RPMI7951 (cell line): ENCODE measurements around the gene UBE3A. TPM values are rescaled to one million over a fixed set of nuclear protein-coding genes. Genes with fewer than 3 reads are reported as not detected.
"Not testable (repeated sequence)": the region's sequence is repeated elsewhere in the genome, so short reads cannot be mapped to it uniquely, and the experiment has no call there.

ENCODE experiments used
- DNase-seq: peaks from one replicate; pipeline ENCODE4 v3.0.0-alpha.2; 2012; ENCODE audit warnings: low read depth
- total RNA-seq: library from RNA; depleted of rRNA; stranded (reverse); fragments of >200 nt; shearing (Covaris generic); gene quantifications from 2 replicates; pipeline ENCODE4 v1.2.3, GENCODE V29; 2014

UBE3A gene
- total RNA-seq, 1 experiment from 2014 or later: 66.4 TPM

DNA sequence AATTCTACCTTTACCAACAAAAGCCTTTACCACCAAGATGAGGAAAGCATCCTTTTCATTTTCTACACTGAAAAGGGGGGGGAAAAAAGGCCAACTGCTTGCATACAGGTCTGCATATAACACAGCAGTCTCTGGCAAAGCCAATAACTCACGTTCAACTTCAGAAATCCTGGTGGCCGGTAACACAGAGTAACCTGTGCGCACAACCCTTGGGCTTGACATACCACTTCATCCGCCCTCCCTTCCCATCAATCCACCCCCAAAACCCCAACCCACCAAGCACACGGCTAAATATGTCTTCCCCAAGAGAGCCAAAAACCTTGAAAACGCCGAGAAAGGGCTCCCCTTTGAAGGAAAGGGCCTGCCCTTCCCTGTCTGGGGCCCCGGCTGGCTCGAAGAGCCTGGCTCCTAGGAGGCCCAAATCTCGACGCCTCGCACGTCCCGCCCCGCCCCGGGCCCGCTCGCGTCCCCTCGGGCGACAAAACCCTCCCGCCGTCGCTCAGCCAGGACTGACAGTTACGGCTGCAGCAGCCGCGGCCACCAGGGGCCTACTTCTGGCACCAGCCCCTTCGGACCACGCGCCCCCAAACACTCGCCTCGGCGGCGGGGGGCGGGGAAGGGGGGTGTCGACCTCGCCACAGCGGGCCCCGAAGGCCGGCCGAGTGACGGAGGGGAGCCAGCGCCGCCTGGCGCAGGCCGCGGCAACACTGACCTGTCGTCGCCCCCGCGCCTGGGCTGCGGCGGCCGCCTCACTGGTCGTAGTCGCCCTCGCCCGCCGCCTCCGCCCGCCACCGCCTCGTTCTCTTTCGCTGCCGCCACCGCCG is 835 bp downstream of the UBE3A start:
- peak; percentile 68 for DNase-seq

DNA sequence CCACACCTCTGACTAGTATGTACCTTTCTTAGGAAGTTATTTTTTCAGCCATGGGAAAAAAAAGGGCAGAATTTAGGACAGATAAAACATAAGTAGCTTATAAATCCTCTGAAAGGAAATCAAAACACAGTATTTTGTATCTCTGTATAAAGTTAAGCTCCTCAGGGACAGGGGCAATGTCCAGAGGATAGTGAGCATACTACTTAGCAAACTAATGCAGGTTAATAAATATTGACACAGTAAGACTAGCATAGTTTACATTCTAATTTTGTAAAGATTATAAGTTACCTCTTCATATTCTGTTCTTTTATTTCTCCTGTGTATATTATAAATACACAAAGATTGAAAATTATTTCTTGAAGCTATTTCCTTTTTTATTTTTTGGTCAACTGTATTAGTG is 2.1 kb downstream of the UBE3A start:
- no peak for DNase-seq

DNA sequence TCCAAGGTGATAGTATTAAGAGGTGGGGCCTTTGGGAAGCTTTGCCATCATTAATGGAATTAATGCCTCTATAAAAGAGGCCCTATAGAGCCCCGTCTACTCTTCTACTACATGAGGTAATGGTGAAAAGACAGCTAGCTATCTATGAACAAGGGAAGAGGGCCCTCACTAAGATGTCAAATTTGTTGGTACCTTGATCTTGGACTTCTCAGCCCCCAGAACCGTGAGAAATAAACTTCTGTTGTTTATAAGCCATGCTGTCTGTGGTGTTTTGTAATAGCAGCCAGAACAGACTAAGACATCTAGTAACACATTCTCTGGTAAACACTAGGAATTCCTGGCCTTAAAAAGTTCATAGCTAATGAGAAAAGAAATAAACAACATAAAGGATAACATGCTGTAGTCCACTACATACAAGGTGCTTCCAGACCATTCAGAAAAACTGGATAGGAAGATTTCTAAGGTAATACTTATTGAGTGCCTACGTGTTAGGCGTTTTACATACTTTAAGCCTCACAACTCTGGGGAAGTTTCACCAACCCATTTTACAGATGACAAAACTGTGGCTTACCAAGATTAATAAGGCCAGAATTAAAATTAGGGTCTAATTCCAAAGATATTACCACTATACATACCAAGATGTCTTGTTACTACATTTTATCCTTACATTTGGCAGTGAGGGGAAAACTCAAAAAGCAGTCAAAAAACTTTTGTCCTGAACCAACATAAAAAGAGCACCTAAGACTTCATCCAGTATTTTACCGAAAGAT is 3.2 kb downstream of the UBE3A start:
- DNase-seq: no peak

GRCh38 chr15:25433118-25433865 is 5.5 kb downstream of the UBE3A start:
- DNase-seq: no peak

GRCh38 chr15:25431836-25432561 is 6.8 kb downstream of the UBE3A start:
- no peak for DNase-seq

DNA sequence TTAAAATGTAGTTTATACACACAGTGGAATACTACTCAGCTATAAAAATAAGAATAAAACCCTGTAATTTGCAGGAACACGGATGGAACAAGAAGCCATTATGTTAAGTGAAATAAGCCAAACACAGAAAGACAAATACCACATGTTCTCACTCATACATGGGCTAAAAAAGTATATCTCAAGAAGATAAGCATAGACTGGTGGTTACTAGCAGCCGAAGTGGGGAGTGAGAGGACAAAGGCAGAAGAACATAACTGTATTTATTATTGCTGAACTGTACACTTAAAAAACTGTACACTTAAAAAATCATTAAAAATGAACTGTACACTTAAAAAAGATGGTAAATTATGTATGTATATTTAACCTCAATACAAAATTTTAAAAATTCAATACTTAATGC is 11.0 kb downstream of the UBE3A start:
- no peak for DNase-seq

DNA sequence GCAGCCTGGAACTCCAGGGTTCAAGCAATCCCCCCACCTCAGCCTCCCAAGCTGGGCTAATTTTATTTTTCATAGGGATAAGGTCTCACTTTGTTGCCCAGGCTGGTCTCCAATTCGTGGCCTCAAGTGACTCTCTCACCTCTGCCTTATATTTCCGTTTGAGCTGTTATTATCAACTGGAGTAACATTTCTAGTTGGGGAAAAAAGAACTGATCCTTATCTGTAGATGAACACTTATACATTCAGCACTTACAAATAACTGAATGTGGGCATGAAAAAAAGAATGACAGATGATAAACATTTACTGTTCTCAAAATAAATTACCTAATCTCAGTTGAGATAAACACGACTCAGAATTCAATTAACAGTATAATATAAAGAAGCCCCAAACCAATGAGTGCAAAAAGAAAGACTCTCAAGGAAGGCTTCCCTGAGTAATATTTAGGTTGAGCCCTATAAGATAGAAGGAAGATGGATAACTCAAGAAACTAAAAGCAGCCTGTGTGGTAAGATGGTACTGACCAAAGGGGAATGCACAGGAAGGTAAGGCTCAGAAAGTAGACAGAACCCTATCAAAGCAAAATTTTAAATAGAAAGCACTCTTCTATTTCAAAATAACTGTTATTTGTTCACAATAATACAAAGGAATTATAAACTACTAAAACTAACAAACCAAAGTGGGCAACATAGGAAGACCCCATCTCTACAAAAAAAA is 11.8 kb downstream of the UBE3A start:
- DNase-seq: no peak

DNA sequence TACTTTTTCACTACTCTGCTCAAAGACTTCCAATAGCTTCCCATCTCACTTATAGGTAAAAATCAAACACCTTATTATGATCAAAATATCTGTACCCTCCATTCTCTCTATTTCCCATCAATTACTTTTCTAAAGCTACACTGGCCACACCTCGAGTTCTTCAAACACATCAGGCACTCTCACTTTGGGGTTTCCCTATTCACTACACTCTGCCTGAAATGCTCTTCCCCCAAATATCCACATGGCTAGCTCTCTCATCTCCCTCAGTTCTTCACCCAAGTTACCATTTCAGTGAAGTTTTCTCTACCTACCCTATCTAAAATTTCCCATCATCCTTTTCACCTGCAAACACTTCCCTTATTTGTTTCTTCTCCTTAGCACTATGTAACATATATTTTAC is 14.8 kb downstream of the UBE3A start:
- DNase-seq: no peak

DNA sequence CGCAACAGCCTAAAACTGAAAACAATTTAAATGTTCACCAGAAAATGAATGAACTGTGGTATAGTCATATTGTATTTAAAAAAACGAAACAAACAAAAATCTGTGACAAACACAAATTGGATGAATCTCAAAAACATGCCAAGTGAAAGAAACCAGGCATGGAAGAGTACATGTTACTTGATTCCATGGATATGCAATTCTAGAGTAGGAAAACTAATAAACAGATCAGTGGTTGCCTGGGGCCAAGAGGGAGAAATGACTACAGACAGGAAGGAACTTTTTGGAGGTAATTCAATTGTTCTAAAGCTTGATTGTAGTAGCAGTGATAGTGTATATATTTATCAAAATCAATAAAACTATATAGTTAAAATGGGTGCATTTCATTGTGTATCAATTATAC is 16.8 kb downstream of the UBE3A start:
- DNase-seq: peak; percentile 56

DNA sequence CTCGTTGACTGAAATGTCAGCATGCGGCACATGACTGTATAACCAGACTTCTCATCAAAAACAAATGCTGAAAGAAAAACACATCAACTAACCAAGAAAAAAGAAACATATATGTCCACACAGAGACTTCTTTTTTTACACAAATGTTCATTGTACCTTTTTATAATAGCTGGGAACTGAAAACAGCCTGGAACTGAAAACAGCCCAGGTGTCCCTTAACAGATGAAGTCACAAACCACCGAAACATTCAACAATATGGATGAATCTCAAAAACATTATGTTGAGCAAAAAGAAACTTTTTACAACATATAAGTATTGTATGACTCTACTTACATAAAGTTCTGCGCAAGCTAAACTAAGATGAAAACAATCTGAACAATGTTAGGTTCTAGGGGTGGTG is 20.6 kb downstream of the UBE3A start:
- no peak for DNase-seq

GRCh38 chr15:25417604-25418003 is 21.2 kb downstream of the UBE3A start:
- no peak for DNase-seq

DNA sequence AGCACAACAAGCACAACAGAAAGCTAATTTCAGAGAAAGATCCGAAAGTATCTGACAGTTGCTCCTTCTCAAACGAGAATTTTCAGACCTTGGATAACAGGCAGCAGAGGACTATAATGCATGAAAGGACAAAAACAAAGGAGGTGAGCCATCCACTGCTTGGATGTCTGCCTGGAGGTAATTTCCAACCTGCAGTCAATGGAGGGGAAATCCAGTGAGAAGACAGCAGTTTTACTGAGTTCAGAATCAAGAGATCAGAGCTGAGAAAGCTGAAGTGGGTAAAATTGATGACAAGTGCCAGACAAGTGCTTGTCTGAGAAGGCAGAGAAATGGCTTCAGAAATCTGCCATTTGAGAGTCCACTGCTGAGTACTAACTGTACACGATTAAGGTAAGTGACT is 22.1 kb downstream of the UBE3A start:
- DNase-seq: no peak

DNA sequence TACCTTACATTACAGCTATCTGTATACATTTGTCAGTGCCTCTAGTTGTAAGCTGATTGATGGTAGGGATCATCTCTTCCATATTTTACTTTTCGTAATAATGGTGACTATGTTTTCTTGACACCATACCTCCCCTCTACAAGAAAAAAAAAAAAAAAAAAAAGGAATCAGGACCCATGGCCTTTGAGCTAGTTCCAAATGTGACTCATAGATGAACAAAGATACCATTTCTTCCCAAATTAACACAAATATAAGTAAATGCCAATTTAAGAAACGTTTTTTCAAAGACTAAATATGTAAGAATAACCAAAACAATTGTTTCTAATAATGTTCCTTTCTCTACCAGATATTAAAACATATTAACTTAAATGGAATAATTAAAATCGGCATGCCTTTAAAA is 23.1 kb downstream of the UBE3A start:
- peak; percentile 23 for DNase-seq

GRCh38 chr15:25415217-25415616 is 23.6 kb downstream of the UBE3A start:
- no peak for DNase-seq

DNA sequence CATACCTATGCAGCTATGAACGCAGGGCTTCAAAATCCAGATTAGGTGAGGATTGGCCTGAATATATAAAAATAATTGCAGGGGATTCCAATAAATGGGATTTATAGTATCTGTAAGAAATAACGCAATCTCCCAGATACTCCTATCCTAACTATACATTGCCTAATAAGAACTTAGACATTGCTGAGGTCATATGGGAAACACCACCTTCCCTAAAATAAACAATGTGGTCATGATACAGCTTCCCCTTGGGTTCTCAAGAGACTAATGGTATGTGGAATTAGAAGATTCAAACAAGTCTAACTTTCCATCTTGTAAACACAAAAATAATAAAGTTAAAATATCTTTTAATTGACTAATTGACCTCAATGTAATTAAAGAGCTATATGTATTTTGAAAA is 28.2 kb downstream of the UBE3A start:
- no peak for DNase-seq

- DNase-seq: not testable (repeated sequence)
Measured at GRCh38 chr15:25409731-25410130, 29.1 kb downstream of the UBE3A start.

- DNase-seq: no peak
Measured at GRCh38 chr15:25408929-25409328, 29.9 kb downstream of the UBE3A start.

DNA sequence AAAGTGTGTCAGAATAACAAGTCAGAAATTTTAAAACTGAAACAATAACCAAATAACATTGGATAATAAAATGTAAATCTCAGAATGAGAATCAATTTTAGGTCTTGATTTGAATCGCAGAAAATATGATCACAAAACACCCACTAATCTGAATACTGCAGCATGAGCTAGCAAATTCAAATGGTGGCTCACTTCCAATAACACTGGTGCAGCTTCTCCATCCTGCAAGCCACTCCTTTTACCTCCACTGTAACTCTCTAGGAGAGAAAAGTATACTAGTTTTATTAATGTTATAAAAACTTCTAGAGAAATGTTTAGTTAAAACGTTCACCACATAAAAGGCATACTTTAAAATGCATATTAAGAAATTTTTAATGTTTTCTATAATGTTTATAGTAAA is 30.4 kb downstream of the UBE3A start:
- no peak for DNase-seq

- DNase-seq: no peak
Measured at GRCh38 chr15:25407950-25408349, 30.9 kb downstream of the UBE3A start.

DNA sequence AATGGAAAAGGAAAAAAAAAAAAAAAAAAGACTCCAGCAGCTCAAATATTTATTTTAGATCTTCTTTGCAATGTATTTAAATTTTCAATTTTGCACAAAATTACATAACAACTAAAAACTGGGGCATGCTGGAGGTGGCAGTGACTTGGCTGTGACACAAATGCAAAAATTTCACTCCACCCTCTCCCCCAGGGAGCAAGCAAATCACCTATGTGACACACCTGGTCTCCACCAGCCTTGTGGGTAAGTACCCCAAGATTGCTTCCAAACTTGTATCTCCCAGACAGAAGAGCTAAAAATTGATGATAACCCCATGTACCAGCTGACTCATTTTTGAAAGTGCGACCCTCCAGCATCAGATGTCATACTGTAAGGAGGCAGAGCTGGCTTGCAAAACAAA is 32.0 kb downstream of the UBE3A start:
- DNase-seq: no peak

DNA sequence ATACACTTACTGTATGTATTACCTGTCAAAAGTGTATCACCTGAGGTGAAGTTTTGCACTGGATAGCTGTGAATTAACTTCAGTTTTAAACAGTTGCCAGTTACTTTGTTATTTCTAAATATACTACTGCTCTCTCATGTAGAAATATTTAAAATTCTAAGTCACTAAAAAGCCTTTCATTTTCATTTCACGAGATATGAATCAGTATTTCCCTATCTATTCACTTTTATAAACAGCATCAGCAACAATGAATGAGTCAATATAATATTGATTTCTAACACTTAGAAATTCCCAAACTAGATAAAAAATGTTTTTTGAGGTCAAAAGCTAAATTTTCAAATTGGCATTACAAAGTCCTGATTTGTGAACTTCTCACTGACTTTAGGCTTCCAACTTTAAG is 32.6 kb downstream of the UBE3A start:
- DNase-seq: no peak
